HL-60 (cell line): Measurements from ENCODE around the gene RAB1A.

ENCODE experiments used
- DNase-seq, 2 experiments: peaks; one replicate each; pipeline ENCODE4 v3.0.0-alpha.2; 2010 to 2020; ENCODE audit warnings: low read depth in 1 of 2, low spot score in 1 of 2
- H3K27ac ChIP-seq: fragments of 250-450 bp; sonication (Bioruptor Pico); replicated peaks from 2 replicates; pipeline ENCODE4 v1.5.1; 2020; ENCODE audit warnings: mild to moderate bottlenecking, moderate library complexity
- H3K27me3 ChIP-seq: fragments of 250-450 bp; sonication (Bioruptor Pico); 2 replicates; pipeline ENCODE4 v1.5.1; 2021; ENCODE audit warnings: mild to moderate bottlenecking, moderate library complexity; ENCODE audit not compliant: insufficient read depth, poor library complexity, severe bottlenecking
- H3K4me3 ChIP-seq: replicated peaks from 2 replicates; pipeline ENCODE4 v1.5.1; 2011; ENCODE audit warnings: mild to moderate bottlenecking, control low read depth, low read length; ENCODE audit not compliant: insufficient read depth
- CTCF ChIP-seq: IDR thresholded peaks from one replicate; pipeline ENCODE4 v1.5.1; 2011; ENCODE audit warnings: low read length, control low read depth, inconsistent platforms; ENCODE audit not compliant: insufficient read depth
- GABPA ChIP-seq: IDR thresholded peaks from 2 replicates; pipeline ENCODE4 v1.6.1; 2012; ENCODE audit warnings: low read depth
- POLR2AphosphoS5 ChIP-seq: IDR thresholded peaks from 2 replicates; pipeline ENCODE4 v1.6.1; 2012; ENCODE audit warnings: low read depth
- SPI1 ChIP-seq: IDR thresholded peaks from 2 replicates; pipeline ENCODE4 v1.6.1; 2012; ENCODE audit warnings: low read depth, mild to moderate bottlenecking, borderline replicate concordance
- TF ChIP-seq, protein P1 (sequence below): IDR thresholded peaks from 2 replicates; pipeline ENCODE4 v1.6.1; 2012; ENCODE audit warnings: low read depth; ENCODE audit not compliant: insufficient replicate concordance

The RAB1A gene

DNA sequence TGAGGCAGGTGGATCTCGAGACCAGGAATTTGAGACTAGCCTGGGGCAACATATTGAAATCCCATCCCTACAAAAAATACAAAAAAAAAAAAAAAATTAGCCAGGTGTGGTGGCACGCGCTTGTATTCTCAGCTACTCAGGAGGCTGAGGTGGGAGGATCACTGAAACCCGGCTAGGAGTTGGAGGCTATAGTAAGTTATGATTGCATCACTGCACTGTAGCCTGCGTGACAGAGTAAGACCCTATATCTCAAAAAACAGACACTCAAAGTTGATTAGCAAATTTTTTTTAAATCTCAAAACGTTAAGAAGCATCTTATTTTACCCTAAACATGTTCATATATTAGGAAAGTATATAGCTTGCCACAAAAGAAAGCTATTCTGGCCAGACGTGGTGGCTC lies 7.6 kb downstream of the RAB1A start:
- no peaks in the 10 kb centered on the region for H3K27me3 ChIP-seq
- no peak overlapping the region for H3K27ac ChIP-seq
- DNase-seq = no peak
- TF ChIP-seq CTCF = no peak
- no peak for TF ChIP-seq POLR2AphosphoS5
- TF ChIP-seq GABPA = no peak
- TF ChIP-seq SPI1 = no peak
- TF ChIP-seq, protein P1, sequence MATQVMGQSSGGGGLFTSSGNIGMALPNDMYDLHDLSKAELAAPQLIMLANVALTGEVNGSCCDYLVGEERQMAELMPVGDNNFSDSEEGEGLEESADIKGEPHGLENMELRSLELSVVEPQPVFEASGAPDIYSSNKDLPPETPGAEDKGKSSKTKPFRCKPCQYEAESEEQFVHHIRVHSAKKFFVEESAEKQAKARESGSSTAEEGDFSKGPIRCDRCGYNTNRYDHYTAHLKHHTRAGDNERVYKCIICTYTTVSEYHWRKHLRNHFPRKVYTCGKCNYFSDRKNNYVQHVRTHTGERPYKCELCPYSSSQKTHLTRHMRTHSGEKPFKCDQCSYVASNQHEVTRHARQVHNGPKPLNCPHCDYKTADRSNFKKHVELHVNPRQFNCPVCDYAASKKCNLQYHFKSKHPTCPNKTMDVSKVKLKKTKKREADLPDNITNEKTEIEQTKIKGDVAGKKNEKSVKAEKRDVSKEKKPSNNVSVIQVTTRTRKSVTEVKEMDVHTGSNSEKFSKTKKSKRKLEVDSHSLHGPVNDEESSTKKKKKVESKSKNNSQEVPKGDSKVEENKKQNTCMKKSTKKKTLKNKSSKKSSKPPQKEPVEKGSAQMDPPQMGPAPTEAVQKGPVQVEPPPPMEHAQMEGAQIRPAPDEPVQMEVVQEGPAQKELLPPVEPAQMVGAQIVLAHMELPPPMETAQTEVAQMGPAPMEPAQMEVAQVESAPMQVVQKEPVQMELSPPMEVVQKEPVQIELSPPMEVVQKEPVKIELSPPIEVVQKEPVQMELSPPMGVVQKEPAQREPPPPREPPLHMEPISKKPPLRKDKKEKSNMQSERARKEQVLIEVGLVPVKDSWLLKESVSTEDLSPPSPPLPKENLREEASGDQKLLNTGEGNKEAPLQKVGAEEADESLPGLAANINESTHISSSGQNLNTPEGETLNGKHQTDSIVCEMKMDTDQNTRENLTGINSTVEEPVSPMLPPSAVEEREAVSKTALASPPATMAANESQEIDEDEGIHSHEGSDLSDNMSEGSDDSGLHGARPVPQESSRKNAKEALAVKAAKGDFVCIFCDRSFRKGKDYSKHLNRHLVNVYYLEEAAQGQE = no peak
- H3K4me3 ChIP-seq = no peak overlapping the region

- TF ChIP-seq CTCF = no peak
- TF ChIP-seq GABPA = no peak
- no peak for TF ChIP-seq POLR2AphosphoS5
- TF ChIP-seq, protein P1 = no peak
- TF ChIP-seq SPI1 = no peak
- Histone ChIP-seq H3K4me3 (no peak overlapping the region), H3K27me3 (no peaks in the 10 kb centered on the region), H3K27ac (no peak overlapping the region)
- no peak for DNase-seq
Measured at GRCh38 chr2:65120990-65121693, 8.8 kb downstream of the RAB1A start.

DNA sequence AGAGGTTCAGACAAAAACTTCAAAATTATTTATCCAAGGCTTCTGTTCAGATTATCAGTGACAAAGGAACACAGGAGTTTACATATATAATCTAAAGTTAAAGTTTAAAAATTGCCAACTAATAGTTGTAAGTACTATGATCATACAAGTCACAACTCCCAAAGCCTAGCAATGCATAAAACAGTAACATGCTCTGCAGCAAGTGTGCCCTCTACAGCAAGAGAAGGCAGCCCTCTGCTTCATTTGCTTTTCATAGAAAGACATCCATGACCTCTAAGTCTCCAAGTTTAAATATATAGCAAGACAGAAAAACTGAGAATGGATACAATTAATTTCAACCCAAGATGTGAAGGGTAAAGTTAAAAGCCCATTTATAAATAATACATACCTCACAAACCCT lies 13.3 kb downstream of the RAB1A start:
- Histone ChIP-seq H3K27ac (no peak overlapping the region), H3K4me3 (no peak overlapping the region), H3K27me3 (no peaks in the 10 kb centered on the region)
- TF ChIP-seq POLR2AphosphoS5 (no peak), GABPA (no peak), SPI1 (no peak), CTCF (no peak)
- TF ChIP-seq, protein P1 = no peak
- DNase-seq = no peak
